Measurements from ENCODE around the gene ACO2. TPM values are rescaled to one million over a fixed set of nuclear protein-coding genes. Genes with fewer than 3 reads are reported as not detected.

Gene ACO2
- total and polyA plus RNA-seq, 2 of the 13 experiments (the other 11 are each of a cell fraction or from before 2014, with no cell fraction given), result 19.2 to 45.6 TPM

GRCh38 chr22:41507330-41508063 lies 38.6 kb downstream of the ACO2 start:
- BruUV-seq (replicated peaks), result no TSS peak
- Histone ChIP-seq H3K9ac (ENCODE audit: insufficient read depth, low read depth, low read length) (no peak overlapping the region), H3K27ac (ENCODE audit: extremely low read length, insufficient read depth, low read length) (no peak overlapping the region), H3K4me1 (ENCODE audit: insufficient read depth, low read length) (peaks cover 3% of the 10 kb centered on the region), H3K9me3 (ENCODE audit: low read length) (no peaks in the 10 kb centered on the region), H3K79me2 (ENCODE audit: insufficient read depth, low read length) (no peaks in the 10 kb centered on the region), H3K27me3 (ENCODE audit: control insufficient read depth in 1 of 2, insufficient read depth in 2 of 2, low read length in 2 of 2) (no peaks in the 10 kb centered on the region), H3K4me3 (replicated peaks in 1 of 3; ENCODE audit: insufficient read depth in 1 of 3, low read depth in 2 of 3, low read length in 3 of 3) (no peak overlapping the region), H2AFZ (ENCODE audit: low read length) (no peak overlapping the region), H3K4me2 (ENCODE audit: low read depth, low read length) (no peak overlapping the region), H3K36me3 (replicated peaks in 1 of 2; ENCODE audit: control insufficient read depth in 1 of 2, insufficient read depth in 2 of 2, low read length in 2 of 2) (peaks cover 19 to 56% of the 10 kb centered on the region in 2 experiments; a peak in 4 of 5 replicates), H4K20me1 (ENCODE audit: insufficient read depth, low read length) (no peaks in the 10 kb centered on the region)
- no peak for TF ChIP-seq NCOA5 (CRISPR knock-in tag; IDR thresholded peaks at IDR 0.05)
- no peak for TF ChIP-seq MBNL3 (CRISPR knock-in tag; conservative IDR thresholded peaks at IDR 0.05)
- no peak for TF ChIP-seq CREB1 (IDR thresholded peaks at IDR 0.05)
- no peak for TF ChIP-seq CREB1 (CRISPR knock-in tag; IDR thresholded peaks at IDR 0.05)
- TF ChIP-seq JUNB (CRISPR knock-in tag; IDR thresholded peaks at IDR 0.05; ENCODE audit: borderline replicate concordance), result no peak
- 0 out of 2 replicates have a peak, but pooled peaks have one; percentile 10 for TF ChIP-seq ZNF687 (CRISPR knock-in tag; IDR thresholded peaks at IDR 0.05)
- 97% methylated on average over 20 of the region's 23 CpGs for WGBS (ENCODE audit: low lambda C conversion rate)
- intact Hi-C loops (cut with micrococcal nuclease; ENCODE audit: unreplicated experiment) (no loop called here), in situ Hi-C loops (cut with HindIII; ENCODE audit: extremely low pct_ligation_motif_present, low pct_unique_long_range_greater_than_20kb) (no loop called here)
- ATAC-seq, result no peak
- FAIRE-seq, result no peak
- POLR2A ChIA-PET, result interaction anchor here (0.9 kb wide), 1 partner anchor 82 kb away, joined by 3 read pairs; the partner anchor contains the start of gene PMM1
- no peak for DNase-seq (ENCODE audit: low spot score)
- CTCF ChIA-PET (ENCODE audit: low intra/inter-chr PET ratio, low total read pairs), result no interaction called here

Measured in HepG2 (cell line).